Thyroid gland (tissue), 4 donors: ENCODE results near the gene SREBF1.

Experiments
- CTCF ChIP-seq, 6 experiments: fragments of 200-600 bp in 3 of 6; fragments of 450-650 bp in 3 of 6; sonication (generic) in 3 of 6; IDR thresholded peaks; one replicate each; pipeline ENCODE4 v1.5.1; 2016 to 2019; ENCODE audit warnings: antibody characterized with exemption in 6 of 6, mild to moderate bottlenecking in 2 of 6, inconsistent platforms in 1 of 6, moderate library complexity in 1 of 6
- POLR2A ChIP-seq, 2 donors: fragments of 450-650 bp; IDR thresholded peaks; one replicate each; pipeline ENCODE4 v1.6.1; 2017; ENCODE audit warnings: antibody characterized with exemption in 2 of 2, mild to moderate bottlenecking in 2 of 2, moderate library complexity in 1 of 2

- TF ChIP-seq CTCF (IDR thresholded peaks at IDR 0.05), result no peak
- TF ChIP-seq POLR2A (IDR thresholded peaks at IDR 0.05), result no peak
These were observed 71.3 kb downstream of the SREBF1 start for GRCh38 chr17:17765359-17766076.
